Smooth muscle cell (in vitro differentiated cells): ENCODE measurements around the gene CD200. TPM values are rescaled to one million over a fixed set of nuclear protein-coding genes. Genes with fewer than 3 reads are reported as not detected.
A peak's percentile ranks its signal among the peaks of the same experiment; 100 is the strongest.

ENCODE experiments used
- DNase-seq: peaks from one replicate; lab custom pipeline; 2025; ENCODE audit not compliant: unreplicated experiment; lab: John Stamatoyannopoulos, UW
- H2AFZ ChIP-seq: fragments of 200-600 bp; sonication (generic); 2 replicates; pipeline ENCODE4 v1.6.0; 2016; ENCODE audit warnings: antibody characterized with exemption, low read depth, mild to moderate bottlenecking
- H3F3A ChIP-seq: fragments of 200-600 bp; sonication (generic); 2 replicates; pipeline ENCODE4 v1.6.0; 2017; ENCODE audit warnings: antibody characterized with exemption, low read depth
- H3K27ac ChIP-seq: fragments of 200-600 bp; sonication (generic); 2 replicates; pipeline ENCODE4 v1.5.1; 2016; ENCODE audit warnings: low read depth, mild to moderate bottlenecking
- H3K27me3 ChIP-seq: fragments of 200-600 bp; sonication (generic); 2 replicates; pipeline ENCODE4 v1.6.1; 2016; ENCODE audit warnings: low read depth, mild to moderate bottlenecking
- H3K36me3 ChIP-seq: fragments of 200-600 bp; sonication (generic); 2 replicates; pipeline ENCODE4 v1.5.1; 2016; ENCODE audit warnings: low read depth
- H3K4me1 ChIP-seq: fragments of 200-600 bp; sonication (generic); 2 replicates; pipeline ENCODE4 v1.5.1; 2016; ENCODE audit warnings: low read depth
- H3K4me2 ChIP-seq: fragments of 200-600 bp; sonication (generic); 2 replicates; pipeline ENCODE4 v1.6.0; 2016; ENCODE audit warnings: mild to moderate bottlenecking
- H3K4me3 ChIP-seq: fragments of 200-600 bp; sonication (generic); 2 replicates; pipeline ENCODE4 v1.5.1; 2016; ENCODE audit warnings: mild to moderate bottlenecking
- H3K79me2 ChIP-seq: fragments of 200-600 bp; sonication (generic); 2 replicates; pipeline ENCODE4 v1.6.0; 2016; ENCODE audit warnings: low read depth, mild to moderate bottlenecking
- H3K9ac ChIP-seq: fragments of 200-600 bp; sonication (generic); 2 replicates; pipeline ENCODE4 v1.6.0; 2016; ENCODE audit warnings: low read depth
- H3K9me3 ChIP-seq: fragments of 200-600 bp; sonication (generic); replicated peaks from 2 replicates; pipeline ENCODE4 v1.5.1; 2016; ENCODE audit warnings: low read depth
- H4K20me1 ChIP-seq: fragments of 200-600 bp; sonication (generic); 2 replicates; pipeline ENCODE4 v1.6.0; 2016; ENCODE audit warnings: low read depth
- CTCF ChIP-seq: fragments of 200-600 bp; sonication (generic); IDR thresholded peaks from 2 replicates; pipeline ENCODE4 v1.5.1; 2017; ENCODE audit warnings: borderline replicate concordance, mild to moderate bottlenecking, antibody characterized with exemption; ENCODE audit not compliant: insufficient read depth, poor library complexity, severe bottlenecking
- WGBS: methylation state at CpG from one replicate; pipeline ENCODE4 v1.1.7; 2016; ENCODE audit warnings: low lambda C conversion rate; 5-methylcytosine and 5-hydroxymethylcytosine counted together
- polyA plus RNA-seq: library from polyadenylated mRNA; unstranded; fragments of >200 nt; fragmentation: Nextera tagmentation; extraction: Ambion mirVana; gene quantifications from 2 replicates; pipeline ENCODE4 v1.2.1, GENCODE V29; 2016
- total RNA-seq: library from RNA; depleted of rRNA; stranded (reverse); fragments of >200 nt; gene quantifications from 2 replicates; pipeline ENCODE4 v1.2.3, GENCODE V29; 2014

Gene CD200
- total and polyA plus RNA-seq, 2 experiments from 2014 or later = 10.0 to 12.4 TPM

- Histone ChIP-seq H3K27ac (no peak overlapping the region), H3K4me2 (no peak overlapping the region), H3K4me1 (peaks cover 14% of the 10 kb centered on the region), H3K4me3 (no peak overlapping the region), H3K79me2 (no peaks in the 10 kb centered on the region), H3K27me3 (no peaks in the 10 kb centered on the region), H4K20me1 (no peaks in the 10 kb centered on the region), H3K9me3 (no peaks in the 10 kb centered on the region), H3K9ac (no peak overlapping the region), H2AFZ (peak overlapping the region; percentile 65), H3K36me3 (no peaks in the 10 kb centered on the region), H3F3A (peaks cover 3% of the 10 kb centered on the region)
- TF ChIP-seq CTCF = no peak
- 87% methylated on average over 4 of the region's 4 CpGs for WGBS
- DNase-seq = no peak
These were observed 61.2 kb downstream of the CD200 start for GRCh38 chr3:112394003-112394640.

- Histone ChIP-seq H3K27me3 (peaks cover 3% of the 10 kb centered on the region), H4K20me1 (no peaks in the 10 kb centered on the region), H3F3A (no peaks in the 10 kb centered on the region), H3K79me2 (no peaks in the 10 kb centered on the region), H3K4me3 (no peak overlapping the region), H3K4me1 (peaks cover 14% of the 10 kb centered on the region), H3K27ac (no peak overlapping the region), H3K36me3 (no peaks in the 10 kb centered on the region), H3K9me3 (no peaks in the 10 kb centered on the region), H3K9ac (no peak overlapping the region), H3K4me2 (no peak overlapping the region), H2AFZ (peak overlapping the region; percentile 1)
- 88% methylated on average over 5 of the region's 5 CpGs for WGBS
- DNase-seq = no peak
- no peak for TF ChIP-seq CTCF
These were observed 62.4 kb downstream of the CD200 start for GRCh38 chr3:112395181-112395895.

GRCh38 chr3:112395896-112396290 lies 62.9 kb downstream of the CD200 start:
- H3F3A ChIP-seq = no peaks in the 10 kb centered on the region
- 0% methylated on average over 1 of the region's 1 CpG for WGBS

More at GRCh38 chr3:112395896-112396290, 62.9 kb downstream of the CD200 start:
- Histone ChIP-seq H3K4me1 (peaks cover 12% of the 10 kb centered on the region), H3K4me3 (no peak overlapping the region), H3K36me3 (no peaks in the 10 kb centered on the region), H4K20me1 (no peaks in the 10 kb centered on the region), H3K9ac (no peak overlapping the region), H3K27me3 (peaks cover 3% of the 10 kb centered on the region), H3K79me2 (no peaks in the 10 kb centered on the region), H3K4me2 (no peak overlapping the region), H3K9me3 (no peaks in the 10 kb centered on the region), H3K27ac (no peak overlapping the region), H2AFZ (no peak overlapping the region)
- TF ChIP-seq CTCF = no peak
- DNase-seq = no peak
